ENCODE results near the gene ADCYAP1R1. TPM values are rescaled to one million over a fixed set of nuclear protein-coding genes. Genes with fewer than 3 reads are reported as not detected.

ADCYAP1R1 gene
- total RNA-seq, 1 experiment from 2014 or later, result 8.9 TPM

DNA sequence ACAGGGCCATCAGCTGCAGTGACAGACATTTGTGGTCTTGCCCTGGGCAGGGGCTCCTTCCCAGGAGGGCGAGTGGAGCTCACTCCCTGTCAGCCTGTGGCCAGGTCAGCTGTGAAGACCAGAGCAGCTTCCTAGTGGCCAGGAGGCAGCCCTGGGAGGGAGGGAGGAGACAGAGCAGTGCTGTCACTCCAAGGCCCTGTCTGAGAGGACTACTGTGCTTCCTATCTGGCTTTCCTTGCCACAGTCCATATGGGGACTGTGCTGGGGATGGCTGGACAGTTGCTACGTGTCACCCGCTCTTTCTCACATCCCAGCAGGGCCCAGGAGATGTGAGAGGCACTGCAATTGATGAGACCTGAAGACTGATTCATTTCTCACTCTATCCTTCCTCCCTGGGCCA lies 15.2 kb upstream of the ADCYAP1R1 start:
- H4K20me1 ChIP-seq (ENCODE audit: control insufficient read depth, insufficient read depth, insufficient read length), result no peaks in the 10 kb centered on the region
- no peak overlapping the region for H3K4ac ChIP-seq (ENCODE audit: low read depth, low read length)
- H2BK5ac ChIP-seq (ENCODE audit: insufficient read length, low read length), result no peak overlapping the region
- no peak overlapping the region for H3K27ac ChIP-seq (ENCODE audit: insufficient read length, low read depth, low read length)
- H2AK5ac ChIP-seq (ENCODE audit: insufficient read length, low read length), result no peak overlapping the region
- Mint-ChIP-seq H3K36me3 (ENCODE audit: insufficient read depth in 1 of 3, low read depth in 3 of 3) (no peaks in the 10 kb centered on the region; a peak in 2 of 7 replicates), H3K9me3 (peaks cover 0 to 2% of the 10 kb centered on the region in 2 experiments; a peak in 1 of 5 replicates), H3K27ac (no peak overlapping the region), H3K4me1 (peaks cover 15 to 17% of the 10 kb centered on the region in 2 experiments), H3K27me3 (ENCODE audit: low read depth) (peaks cover 45% of the 10 kb centered on the region), H3K4me3 (no peak overlapping the region)
- no peak overlapping the region for H3K9ac ChIP-seq (ENCODE audit: extremely low read depth, insufficient read length, low read length)
- no peak overlapping the region for H2AFZ ChIP-seq (ENCODE audit: low read length)
- H3K4me1 ChIP-seq (ENCODE audit: insufficient read depth, low read length), result no peaks in the 10 kb centered on the region
- H2BK12ac ChIP-seq (ENCODE audit: insufficient read length, low read depth, low read length), result no peak overlapping the region
- H2BK120ac ChIP-seq (ENCODE audit: low read depth, low read length, poor library complexity, severe bottlenecking), result no peak overlapping the region
- no peak overlapping the region for H2BK15ac ChIP-seq (ENCODE audit: low read depth, low read length)
- H3K27me3 ChIP-seq (ENCODE audit: insufficient read depth, low read length), result no peaks in the 10 kb centered on the region
- H4K91ac ChIP-seq (ENCODE audit: insufficient read length, low read depth, low read length), result no peak overlapping the region
- no peak for DNase-seq
- no peaks in the 10 kb centered on the region for H3K23me2 ChIP-seq (ENCODE audit: insufficient read length, low read depth, low read length, poor library complexity, severe bottlenecking)
- no peak overlapping the region for H2BK20ac ChIP-seq (ENCODE audit: low read depth, low read length, poor library complexity, severe bottlenecking)
- no CpG with 5 or more reads among the region's 3 CpGs for WGBS (ENCODE audit: extremely low coverage, insufficient read length, low lambda C conversion rate)
- no peaks in the 10 kb centered on the region for H3K79me1 ChIP-seq (ENCODE audit: insufficient read depth, low read depth, low read length, poor library complexity, severe bottlenecking)
- H3K79me2 ChIP-seq (ENCODE audit: insufficient read depth, low read length), result no peaks in the 10 kb centered on the region
- H3K14ac ChIP-seq (ENCODE audit: insufficient read depth, low read length), result no peak overlapping the region
- no peak overlapping the region for H3K23ac ChIP-seq (ENCODE audit: insufficient read length, low read depth, low read length)
- no peak overlapping the region for H3K56ac ChIP-seq (ENCODE audit: insufficient read length, low read depth, low read length)
- no peaks in the 10 kb centered on the region for H3K9me3 ChIP-seq (ENCODE audit: control insufficient read depth, low read depth, low read length)
- no peak overlapping the region for H4K5ac ChIP-seq (ENCODE audit: insufficient read length, low read depth, low read length)
- H4K8ac ChIP-seq (replicated peaks; ENCODE audit: insufficient read length, low read depth, low read length), result no peak overlapping the region
- no peak overlapping the region for H3K4me2 ChIP-seq (ENCODE audit: insufficient read depth, insufficient read length, low read length)
- H3T11ph ChIP-seq (ENCODE audit: low read length), result no peak overlapping the region
- TF ChIP-seq, protein P1, sequence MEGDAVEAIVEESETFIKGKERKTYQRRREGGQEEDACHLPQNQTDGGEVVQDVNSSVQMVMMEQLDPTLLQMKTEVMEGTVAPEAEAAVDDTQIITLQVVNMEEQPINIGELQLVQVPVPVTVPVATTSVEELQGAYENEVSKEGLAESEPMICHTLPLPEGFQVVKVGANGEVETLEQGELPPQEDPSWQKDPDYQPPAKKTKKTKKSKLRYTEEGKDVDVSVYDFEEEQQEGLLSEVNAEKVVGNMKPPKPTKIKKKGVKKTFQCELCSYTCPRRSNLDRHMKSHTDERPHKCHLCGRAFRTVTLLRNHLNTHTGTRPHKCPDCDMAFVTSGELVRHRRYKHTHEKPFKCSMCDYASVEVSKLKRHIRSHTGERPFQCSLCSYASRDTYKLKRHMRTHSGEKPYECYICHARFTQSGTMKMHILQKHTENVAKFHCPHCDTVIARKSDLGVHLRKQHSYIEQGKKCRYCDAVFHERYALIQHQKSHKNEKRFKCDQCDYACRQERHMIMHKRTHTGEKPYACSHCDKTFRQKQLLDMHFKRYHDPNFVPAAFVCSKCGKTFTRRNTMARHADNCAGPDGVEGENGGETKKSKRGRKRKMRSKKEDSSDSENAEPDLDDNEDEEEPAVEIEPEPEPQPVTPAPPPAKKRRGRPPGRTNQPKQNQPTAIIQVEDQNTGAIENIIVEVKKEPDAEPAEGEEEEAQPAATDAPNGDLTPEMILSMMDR (conservative IDR thresholded peaks at IDR 0.05), result no peak
- H3K18ac ChIP-seq (ENCODE audit: insufficient read length, low read depth, low read length), result no peak overlapping the region
